Peyer's patch (tissue), 4 donors: Measurements from ENCODE around the gene REN. TPM values are rescaled to one million over a fixed set of nuclear protein-coding genes. Genes with fewer than 3 reads are reported as not detected.
A peak's percentile ranks its signal among the peaks of the same experiment; 100 is the strongest.

ENCODE experiments used
- DNase-seq, 3 donors: peaks; one replicate each; pipeline ENCODE4 v3.0.0-alpha.2; 2017 to 2019
- H3K27ac ChIP-seq, 4 donors: fragments of 200-600 bp; sonication (generic); one replicate each; pipeline ENCODE4 v1.5.1; 2016 to 2019
- H3K27me3 ChIP-seq, 2 donors: fragments of 200-600 bp; sonication (generic); one replicate each; pipeline ENCODE4 v1.5.1; 2019
- H3K36me3 ChIP-seq, 3 donors: fragments of 200-600 bp; sonication (generic); one replicate each; pipeline ENCODE4 v1.5.1; 2016 to 2019
- H3K4me1 ChIP-seq, 4 donors: fragments of 200-600 bp; sonication (generic); one replicate each; pipeline ENCODE4 v1.5.1; 2016 to 2019
- H3K4me3 ChIP-seq, 4 donors: fragments of 200-600 bp; sonication (generic); 1 replicate in 3 of 4; 2 replicates in 1 of 4; pipeline ENCODE4 v1.5.1; 2016 to 2019; ENCODE audit warnings: mild to moderate bottlenecking in 1 of 4
- H3K9me3 ChIP-seq, 4 donors: fragments of 200-600 bp; sonication (generic); one replicate each; pipeline ENCODE4 v1.5.1; 2016 to 2019; ENCODE audit warnings: mild to moderate bottlenecking in 1 of 4
- POLR2A ChIP-seq, 2 donors: fragments of 450-650 bp; IDR thresholded peaks; one replicate each; pipeline ENCODE4 v1.5.1; 2017; ENCODE audit warnings: antibody characterized with exemption in 2 of 2, mild to moderate bottlenecking in 2 of 2, moderate library complexity in 2 of 2
- total RNA-seq, 4 donors: library from RNA; depleted of rRNA; stranded (reverse); fragments of >200 nt; gene quantifications; one replicate each; pipeline ENCODE4 v1.1.0, GENCODE V29; 2016
- TF ChIP-seq, protein P1 (sequence below), 6 experiments: fragments of 450-650 bp in 4 of 6; fragments of 200-600 bp in 2 of 6; sonication (generic) in 1 of 6; IDR thresholded peaks; one replicate each; pipeline ENCODE4 v1.5.1; 2017 to 2019; ENCODE audit warnings: antibody characterized with exemption in 6 of 6, mild to moderate bottlenecking in 3 of 6, moderate library complexity in 1 of 6

Gene REN
- total RNA-seq, 4 donors from 2014 or later, result not detected

DNA sequence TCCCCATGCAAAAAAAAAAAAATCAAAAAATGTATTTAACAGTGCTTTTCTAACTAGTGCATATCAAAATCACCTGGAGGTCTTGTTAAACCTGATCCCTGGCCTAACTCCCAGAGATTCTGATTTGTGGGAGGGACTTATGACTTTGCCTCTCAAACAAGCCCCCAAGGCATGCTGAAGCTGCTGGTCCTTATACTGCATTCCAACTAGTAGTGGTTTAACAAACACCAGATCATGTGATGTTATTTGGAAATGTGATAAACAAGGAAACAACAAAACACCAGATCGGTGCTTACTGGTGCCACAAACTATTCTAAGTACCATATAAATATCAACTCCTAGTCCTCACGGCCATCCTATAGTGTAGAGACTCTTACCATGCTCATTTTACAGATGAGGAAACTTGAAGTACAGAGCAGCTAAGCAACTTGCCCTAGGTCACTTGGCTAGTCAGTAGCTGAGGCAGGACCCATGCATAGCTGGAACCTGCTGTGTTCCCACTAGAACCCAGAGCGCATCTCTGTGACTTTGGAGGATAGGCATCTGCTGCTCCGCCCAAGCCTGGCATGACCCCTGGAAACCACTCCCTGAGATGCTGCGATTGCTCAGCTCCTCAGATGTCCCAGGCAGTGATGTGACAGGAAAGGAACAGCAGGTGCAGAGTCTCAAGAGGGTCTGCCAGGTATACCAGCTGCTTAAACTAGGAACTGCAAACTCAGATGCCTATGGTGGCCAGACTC is 55.1 kb downstream of the REN start:
- Histone ChIP-seq H3K27ac (no peak overlapping the region), H3K4me1 (peaks cover 0 to 6% (median 0%) of the 10 kb centered on the region in 4 donors), H3K27me3 (no peaks in the 10 kb centered on the region), H3K36me3 (no peaks in the 10 kb centered on the region), H3K4me3 (no peak overlapping the region), H3K9me3 (no peaks in the 10 kb centered on the region)
- DNase-seq, result no peak
- no peak for TF ChIP-seq POLR2A (IDR thresholded peaks at IDR 0.05)
- TF ChIP-seq, protein P1, sequence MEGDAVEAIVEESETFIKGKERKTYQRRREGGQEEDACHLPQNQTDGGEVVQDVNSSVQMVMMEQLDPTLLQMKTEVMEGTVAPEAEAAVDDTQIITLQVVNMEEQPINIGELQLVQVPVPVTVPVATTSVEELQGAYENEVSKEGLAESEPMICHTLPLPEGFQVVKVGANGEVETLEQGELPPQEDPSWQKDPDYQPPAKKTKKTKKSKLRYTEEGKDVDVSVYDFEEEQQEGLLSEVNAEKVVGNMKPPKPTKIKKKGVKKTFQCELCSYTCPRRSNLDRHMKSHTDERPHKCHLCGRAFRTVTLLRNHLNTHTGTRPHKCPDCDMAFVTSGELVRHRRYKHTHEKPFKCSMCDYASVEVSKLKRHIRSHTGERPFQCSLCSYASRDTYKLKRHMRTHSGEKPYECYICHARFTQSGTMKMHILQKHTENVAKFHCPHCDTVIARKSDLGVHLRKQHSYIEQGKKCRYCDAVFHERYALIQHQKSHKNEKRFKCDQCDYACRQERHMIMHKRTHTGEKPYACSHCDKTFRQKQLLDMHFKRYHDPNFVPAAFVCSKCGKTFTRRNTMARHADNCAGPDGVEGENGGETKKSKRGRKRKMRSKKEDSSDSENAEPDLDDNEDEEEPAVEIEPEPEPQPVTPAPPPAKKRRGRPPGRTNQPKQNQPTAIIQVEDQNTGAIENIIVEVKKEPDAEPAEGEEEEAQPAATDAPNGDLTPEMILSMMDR (IDR thresholded peaks at IDR 0.05), result no peak

DNA sequence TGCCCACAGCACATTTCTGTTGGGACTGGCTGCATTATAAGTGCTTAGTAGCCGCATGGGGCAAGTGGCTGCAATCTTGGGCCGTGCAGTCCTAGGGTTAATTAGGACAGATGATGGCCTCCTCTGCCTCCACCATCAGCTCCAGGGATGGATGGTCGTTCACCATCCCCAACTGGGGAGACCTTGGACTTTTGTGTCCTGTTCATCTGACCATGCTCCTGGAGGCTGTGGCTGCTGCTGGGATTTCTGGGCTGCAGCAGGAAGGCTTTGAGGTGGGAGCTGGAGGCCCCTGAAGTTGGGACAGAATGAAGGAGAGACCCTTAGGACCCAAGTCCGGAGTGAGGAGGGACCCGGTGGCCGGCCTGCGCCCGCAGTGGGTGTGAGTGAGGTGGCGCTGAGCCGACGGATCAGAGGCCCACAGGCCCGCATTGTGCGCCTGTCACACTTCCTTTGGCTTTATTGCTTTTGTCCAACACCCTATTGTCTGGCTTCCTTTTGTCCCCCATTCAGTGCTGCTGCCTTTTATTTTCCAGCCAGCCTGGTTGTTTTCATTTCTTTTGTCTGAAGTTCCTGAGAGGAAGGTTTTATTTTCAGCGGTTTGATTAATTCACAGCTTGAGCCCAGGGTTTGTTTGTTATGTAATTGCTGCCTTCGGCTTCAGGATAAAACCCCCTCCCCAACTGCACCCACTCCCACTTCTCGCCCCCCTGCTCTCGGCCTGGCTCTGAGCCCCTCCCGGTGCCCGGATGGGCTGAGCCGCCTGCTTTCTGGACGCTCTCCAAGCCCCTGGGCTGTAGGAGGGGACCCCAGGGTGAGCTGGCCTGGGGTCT is 57.6 kb downstream of the REN start:
- TF ChIP-seq POLR2A (IDR thresholded peaks at IDR 0.05), result no peak
- H3K4me1 ChIP-seq, result peaks cover 0 to 19% (median 2%) of the 10 kb centered on the region in 4 donors
- no peaks in the 10 kb centered on the region for H3K9me3 ChIP-seq
- no peak overlapping the region for H3K27ac ChIP-seq
- H3K36me3 ChIP-seq, result no peaks in the 10 kb centered on the region
- H3K4me3 ChIP-seq, result no peak overlapping the region
- H3K27me3 ChIP-seq, result no peaks in the 10 kb centered on the region
- no peak for DNase-seq

DNA sequence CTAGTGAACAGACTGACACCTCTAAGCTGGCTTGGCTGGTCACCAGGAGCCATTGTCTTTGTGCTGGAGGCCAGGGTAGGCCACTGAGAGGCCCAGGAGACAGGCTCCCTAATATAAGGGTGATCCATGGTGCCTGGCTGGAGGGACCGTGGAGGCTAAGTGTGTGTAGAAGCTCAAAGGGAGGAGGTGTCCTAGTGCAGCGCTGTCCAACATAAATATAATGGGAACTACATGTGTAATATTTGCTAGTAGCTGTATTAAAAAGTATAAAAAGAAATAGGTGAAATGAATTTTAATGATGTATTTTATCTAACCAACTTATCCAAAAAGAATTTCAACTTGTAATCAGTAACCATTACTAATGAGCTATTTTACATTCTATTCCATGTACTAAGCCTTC is 58.2 kb downstream of the REN start:
- Histone ChIP-seq H3K9me3 (no peaks in the 10 kb centered on the region), H3K4me3 (no peak overlapping the region), H3K27me3 (no peaks in the 10 kb centered on the region), H3K4me1 (peaks cover 0 to 26% (median 2%) of the 10 kb centered on the region in 4 donors), H3K27ac (no peak overlapping the region), H3K36me3 (no peaks in the 10 kb centered on the region)
- TF ChIP-seq, protein P1 (IDR thresholded peaks at IDR 0.05), result no peak
- no peak for TF ChIP-seq POLR2A (IDR thresholded peaks at IDR 0.05)
- DNase-seq, result no peak

DNA sequence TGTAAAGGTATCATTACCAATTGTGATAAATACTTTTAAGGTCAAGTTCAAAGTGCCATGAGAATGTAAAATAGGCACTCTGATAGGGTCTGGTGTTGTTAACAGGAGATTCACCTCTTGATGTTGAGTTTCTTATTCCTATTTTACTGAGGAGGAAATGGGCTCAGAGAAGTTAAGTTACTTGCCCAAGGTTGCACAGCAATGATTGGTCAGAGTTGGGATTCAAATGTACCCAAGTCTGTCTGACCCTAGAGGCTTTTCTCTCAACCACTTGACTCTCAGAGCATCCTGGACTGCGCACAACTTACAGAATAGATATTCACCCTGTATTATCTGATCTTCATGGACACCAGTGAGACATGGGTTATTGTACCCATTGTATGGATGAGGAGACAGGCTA is 59.3 kb downstream of the REN start:
- Histone ChIP-seq H3K27me3 (no peaks in the 10 kb centered on the region), H3K27ac (no peak overlapping the region), H3K4me3 (no peak overlapping the region), H3K9me3 (no peaks in the 10 kb centered on the region), H3K4me1 (peaks cover 0 to 36% (median 2%) of the 10 kb centered on the region in 4 donors), H3K36me3 (no peaks in the 10 kb centered on the region)
- DNase-seq, result no peak
- TF ChIP-seq POLR2A (IDR thresholded peaks at IDR 0.05), result no peak
- TF ChIP-seq, protein P1 (IDR thresholded peaks at IDR 0.05), result no peak

DNA sequence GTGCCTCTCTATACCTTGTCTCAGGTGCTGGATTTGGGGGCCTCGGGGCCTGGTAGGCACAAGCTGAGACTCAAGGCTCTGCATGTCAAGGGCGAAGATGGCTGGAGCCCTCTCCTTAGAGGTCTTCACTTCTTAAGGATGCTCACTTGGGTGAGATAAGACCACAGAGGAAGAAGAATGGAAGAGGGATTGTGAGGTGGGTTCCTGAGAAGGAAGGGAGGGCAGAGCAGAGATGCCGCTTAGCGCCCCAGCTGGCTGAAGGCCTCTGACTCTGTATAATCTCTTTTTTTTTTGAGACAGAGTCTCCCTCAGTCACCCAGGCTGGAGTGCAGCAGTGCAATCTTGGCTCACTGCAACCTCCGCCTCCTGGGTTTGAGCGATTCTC is 61.0 kb downstream of the REN start:
- DNase-seq, result no peak
- H3K27me3 ChIP-seq, result no peaks in the 10 kb centered on the region
- TF ChIP-seq POLR2A (IDR thresholded peaks at IDR 0.05), result no peak
- TF ChIP-seq, protein P1 (IDR thresholded peaks at IDR 0.05), result no peak
- no peaks in the 10 kb centered on the region for H3K9me3 ChIP-seq
- no peak overlapping the region for H3K4me3 ChIP-seq
- no peaks in the 10 kb centered on the region for H3K36me3 ChIP-seq
- H3K27ac ChIP-seq, result peak overlapping the region in 1 of 4 donors; percentile 67
- H3K4me1 ChIP-seq, result peaks cover 0 to 44% (median 2%) of the 10 kb centered on the region in 4 donors

Other genes starting within 250 kb of the REN start
- 10 to 100 TPM; 42.1 to 80.3 (median 59.0) TPM for gene SOX13, start 93.2 kb downstream of the REN start, total RNA-seq
- 1 to 10 TPM in 2 of 4 donors, under 1 TPM in 1, not detected in 1; 0.35 to 9.7 (median 5.7) TPM for gene ETNK2, start 14.3 kb downstream of the REN start, total RNA-seq
- gene KISS1, start 30.2 kb upstream of the REN start, total RNA-seq, result 1 to 10 TPM in 2 of 4 donors, not detected in 2; 3.0 to 7.0 TPM
- 100 to 1,000 TPM in 1 of 4 donors, 10 to 100 TPM in 3; 11.6 to 101 (median 69.1) TPM for gene GOLT1A, start 47.7 kb upstream of the REN start, total RNA-seq
- gene PLEKHA6, start 193.6 kb upstream of the REN start, total RNA-seq, result 10 to 100 TPM; 57.3 to 91.6 (median 70.2) TPM
- 10 to 100 TPM; 33.8 to 90.5 (median 72.3) TPM for gene PPP1R15B, start 245.5 kb upstream of the REN start, total RNA-seq